Measurements from ENCODE around the gene TMEM121B. TPM values are rescaled to one million over a fixed set of nuclear protein-coding genes. Genes with fewer than 3 reads are reported as not detected.

The TMEM121B gene
- total RNA-seq, 1 donor from 2014 or later = 12.2 TPM

DNA sequence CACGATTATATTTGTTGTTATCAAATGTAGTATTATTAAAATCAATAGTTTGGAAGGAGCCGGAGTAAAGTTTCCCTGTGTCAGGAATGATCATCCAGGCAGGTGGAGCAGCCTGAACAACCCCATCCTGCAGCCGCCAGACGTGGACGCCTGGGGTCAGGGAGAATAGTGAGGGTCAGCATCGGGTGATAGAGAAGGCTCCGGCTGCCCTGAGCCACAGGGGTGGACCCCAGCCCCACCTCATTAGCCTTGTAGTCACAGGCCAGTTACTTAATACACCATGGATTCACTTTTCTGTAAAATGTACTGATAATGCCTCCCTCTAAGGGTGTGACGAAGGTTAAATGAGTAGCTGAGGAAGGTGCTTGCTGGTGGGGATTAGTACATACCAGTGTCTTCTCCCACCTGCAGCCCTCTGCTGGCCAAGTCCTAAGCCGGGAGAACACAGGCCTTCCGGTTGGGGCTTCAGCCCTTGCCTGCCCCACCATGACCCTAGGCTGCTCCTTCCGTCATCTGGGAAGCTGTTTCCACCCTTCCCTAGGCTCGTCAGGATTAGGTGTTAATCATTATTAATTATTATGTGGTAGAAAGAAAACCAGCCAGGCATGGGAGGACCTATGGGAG is 14.9 kb downstream of the TMEM121B start:
- no peak overlapping the region for H3K27ac Mint-ChIP-seq (ENCODE audit: unreplicated experiment)
- H3K27me3 Mint-ChIP-seq (ENCODE audit: low read depth) = no peaks in the 10 kb centered on the region
- DNase-seq (ENCODE audit: low read depth, low spot score) = no peak
- H3K4me1 Mint-ChIP-seq = no peaks in the 10 kb centered on the region
- no peak overlapping the region for H3K4me3 Mint-ChIP-seq
- H3K9me3 Mint-ChIP-seq = no peaks in the 10 kb centered on the region
- H3K36me3 Mint-ChIP-seq (ENCODE audit: low read depth) = peaks cover 2% of the 10 kb centered on the region
- TF ChIP-seq, protein P1, sequence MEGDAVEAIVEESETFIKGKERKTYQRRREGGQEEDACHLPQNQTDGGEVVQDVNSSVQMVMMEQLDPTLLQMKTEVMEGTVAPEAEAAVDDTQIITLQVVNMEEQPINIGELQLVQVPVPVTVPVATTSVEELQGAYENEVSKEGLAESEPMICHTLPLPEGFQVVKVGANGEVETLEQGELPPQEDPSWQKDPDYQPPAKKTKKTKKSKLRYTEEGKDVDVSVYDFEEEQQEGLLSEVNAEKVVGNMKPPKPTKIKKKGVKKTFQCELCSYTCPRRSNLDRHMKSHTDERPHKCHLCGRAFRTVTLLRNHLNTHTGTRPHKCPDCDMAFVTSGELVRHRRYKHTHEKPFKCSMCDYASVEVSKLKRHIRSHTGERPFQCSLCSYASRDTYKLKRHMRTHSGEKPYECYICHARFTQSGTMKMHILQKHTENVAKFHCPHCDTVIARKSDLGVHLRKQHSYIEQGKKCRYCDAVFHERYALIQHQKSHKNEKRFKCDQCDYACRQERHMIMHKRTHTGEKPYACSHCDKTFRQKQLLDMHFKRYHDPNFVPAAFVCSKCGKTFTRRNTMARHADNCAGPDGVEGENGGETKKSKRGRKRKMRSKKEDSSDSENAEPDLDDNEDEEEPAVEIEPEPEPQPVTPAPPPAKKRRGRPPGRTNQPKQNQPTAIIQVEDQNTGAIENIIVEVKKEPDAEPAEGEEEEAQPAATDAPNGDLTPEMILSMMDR (conservative IDR thresholded peaks at IDR 0.05) = no peak

DNA sequence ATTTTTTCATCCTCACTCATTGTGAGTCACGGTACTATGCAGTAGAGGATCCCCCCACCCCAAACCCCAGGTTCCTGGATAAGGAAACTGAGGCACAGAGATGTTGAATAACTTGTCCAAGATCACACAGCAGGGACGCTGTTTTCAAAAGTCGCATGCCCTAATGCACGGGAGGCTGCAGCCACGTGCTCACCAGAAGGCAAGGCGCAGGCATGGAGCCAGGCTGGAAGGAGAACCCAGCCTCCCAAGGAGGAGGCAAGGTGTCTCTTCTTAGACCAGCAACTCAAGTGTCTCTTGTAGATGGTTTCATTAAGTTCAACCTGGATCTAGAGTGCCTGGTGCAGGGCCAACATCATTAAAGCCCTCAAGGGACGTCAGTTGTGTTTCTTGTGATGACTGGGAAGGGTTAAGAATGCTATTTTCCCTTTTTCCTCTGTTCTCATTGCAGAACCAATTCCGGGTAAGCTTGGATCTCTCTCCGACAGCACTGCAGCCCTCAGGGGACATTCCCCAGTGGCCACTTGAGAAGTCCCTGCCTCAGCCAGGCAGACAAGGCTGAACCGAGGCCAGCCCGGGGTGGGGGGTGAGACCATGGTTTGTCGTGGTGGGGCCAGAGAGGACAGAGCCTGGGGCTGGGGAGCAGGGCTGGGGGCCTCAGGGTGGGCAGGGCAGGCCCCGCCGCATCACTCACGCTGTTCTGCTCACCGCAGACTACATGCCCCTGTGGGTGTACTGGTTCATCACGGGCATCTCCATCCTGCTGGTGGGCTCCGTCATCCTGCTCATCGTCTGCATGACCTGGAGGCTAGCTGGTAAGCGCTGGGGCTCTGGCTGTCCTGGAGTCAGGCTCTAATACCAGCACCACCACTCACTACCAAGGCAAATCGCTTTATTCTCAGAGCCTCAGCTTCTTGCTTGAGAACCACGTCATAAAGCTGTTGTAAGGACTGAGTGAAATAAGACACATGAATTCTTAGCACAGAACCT is 15.7 kb downstream of the TMEM121B start:
- Mint-ChIP-seq H3K4me3 (no peak overlapping the region), H3K9me3 (no peaks in the 10 kb centered on the region), H3K27me3 (ENCODE audit: low read depth) (no peaks in the 10 kb centered on the region), H3K27ac (ENCODE audit: unreplicated experiment) (no peak overlapping the region), H3K36me3 (ENCODE audit: low read depth) (peaks cover 2% of the 10 kb centered on the region), H3K4me1 (no peaks in the 10 kb centered on the region)
- TF ChIP-seq, protein P1 (conservative IDR thresholded peaks at IDR 0.05) = no peak
- no peak for DNase-seq (ENCODE audit: low read depth, low spot score)

DNA sequence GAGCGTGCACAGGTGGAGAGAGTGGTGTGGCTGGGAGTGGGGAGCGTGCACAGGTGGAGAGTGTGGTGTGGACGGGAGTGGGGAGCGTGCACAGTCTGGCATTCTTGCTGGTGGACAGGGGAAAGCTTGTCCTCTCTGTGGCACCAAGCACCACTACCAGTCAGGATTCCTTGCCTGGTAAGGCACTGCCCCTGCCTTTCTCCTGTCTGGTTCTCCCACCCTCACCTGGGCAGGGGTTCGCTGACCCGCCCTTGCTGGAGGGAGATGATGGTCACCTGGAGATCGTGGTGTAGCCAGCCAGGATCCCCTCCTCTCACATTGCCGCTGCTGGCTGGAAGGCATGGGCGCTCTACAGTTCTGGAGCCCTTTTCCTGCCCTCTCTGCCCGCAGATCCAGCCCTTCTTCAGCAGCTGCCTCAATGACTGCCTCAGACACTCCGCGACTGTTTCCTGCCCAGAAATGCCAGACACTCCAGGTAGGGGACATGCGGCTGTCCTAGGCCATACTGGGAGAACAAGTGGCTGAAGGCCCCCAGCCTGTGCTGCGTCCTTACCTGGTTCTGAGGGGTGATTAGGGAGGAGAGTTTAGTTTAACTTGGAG is 16.7 kb downstream of the TMEM121B start:
- H3K27me3 Mint-ChIP-seq (ENCODE audit: low read depth) = no peaks in the 10 kb centered on the region
- H3K4me1 Mint-ChIP-seq = no peaks in the 10 kb centered on the region

DNA sequence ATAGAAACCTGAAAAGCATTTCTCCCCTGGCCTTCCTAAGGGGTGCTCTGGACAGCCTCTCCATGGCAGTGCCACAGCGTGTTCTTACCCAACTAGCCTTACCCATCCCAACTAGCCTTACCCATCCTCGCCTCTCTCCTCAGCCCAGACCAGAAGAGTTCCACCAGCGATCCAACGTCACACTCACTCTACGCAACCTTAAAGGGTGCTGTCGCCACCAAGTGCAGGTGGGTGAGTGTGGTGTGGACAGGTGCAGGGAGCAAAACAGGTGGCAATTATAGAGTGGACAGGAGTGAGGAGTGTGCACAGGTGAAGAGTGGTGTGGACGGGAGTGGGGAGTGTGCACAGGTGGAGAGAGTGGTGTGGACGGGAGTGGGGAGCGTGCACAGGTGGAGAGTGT is 17.8 kb downstream of the TMEM121B start:
- TF ChIP-seq, protein P1 (conservative IDR thresholded peaks at IDR 0.05) = no peak
- H3K4me1 Mint-ChIP-seq = no peaks in the 10 kb centered on the region
- H3K27ac Mint-ChIP-seq (ENCODE audit: unreplicated experiment) = no peak overlapping the region
- peaks cover 2% of the 10 kb centered on the region for H3K36me3 Mint-ChIP-seq (ENCODE audit: low read depth)
- no peaks in the 10 kb centered on the region for H3K9me3 Mint-ChIP-seq
- DNase-seq (ENCODE audit: low read depth, low spot score) = no peak
- no peak overlapping the region for H3K4me3 Mint-ChIP-seq
- no peaks in the 10 kb centered on the region for H3K27me3 Mint-ChIP-seq (ENCODE audit: low read depth)

More for the DNA sequence above, 16.7 kb downstream of the TMEM121B start:
- Mint-ChIP-seq H3K4me3 (no peak overlapping the region), H3K27ac (ENCODE audit: unreplicated experiment) (no peak overlapping the region), H3K36me3 (ENCODE audit: low read depth) (peaks cover 2% of the 10 kb centered on the region), H3K9me3 (no peaks in the 10 kb centered on the region)
- TF ChIP-seq, protein P1 (conservative IDR thresholded peaks at IDR 0.05) = no peak
- no peak for DNase-seq (ENCODE audit: low read depth, low spot score)

DNA sequence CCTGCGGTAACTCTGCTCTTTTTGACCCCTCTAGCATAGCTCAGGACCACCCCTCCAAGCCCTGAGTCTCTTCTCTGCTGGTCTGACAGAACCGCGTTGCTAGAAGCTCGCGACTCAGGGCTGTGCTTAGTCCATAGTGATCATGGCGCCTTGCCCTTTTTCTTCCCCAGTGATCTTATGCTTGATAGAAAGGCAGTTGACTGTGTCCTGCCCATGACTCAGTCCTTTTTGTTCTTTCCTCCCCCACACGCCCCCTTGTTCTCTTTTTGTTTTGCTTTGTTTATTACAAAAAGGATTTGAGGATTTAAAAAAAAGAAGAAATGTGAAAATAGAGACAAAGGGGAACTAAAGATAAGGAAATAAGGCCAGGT is 18.9 kb downstream of the TMEM121B start:
- DNase-seq (ENCODE audit: low read depth, low spot score) = no peak
- H3K27ac Mint-ChIP-seq (ENCODE audit: unreplicated experiment) = no peak overlapping the region
- H3K9me3 Mint-ChIP-seq = no peaks in the 10 kb centered on the region
- no peak overlapping the region for H3K4me3 Mint-ChIP-seq
- TF ChIP-seq, protein P1 (conservative IDR thresholded peaks at IDR 0.05) = no peak
- no peaks in the 10 kb centered on the region for H3K4me1 Mint-ChIP-seq
- no peaks in the 10 kb centered on the region for H3K27me3 Mint-ChIP-seq (ENCODE audit: low read depth)
- peaks cover 2% of the 10 kb centered on the region for H3K36me3 Mint-ChIP-seq (ENCODE audit: low read depth)
